Measurements from ENCODE around the gene ANKS1B.
A peak's percentile ranks its signal among the peaks of the same experiment; 100 is the strongest.
"Not testable (repeated sequence)": the region's sequence is repeated elsewhere in the genome, so short reads cannot be mapped to it uniquely, and the experiment has no call there.

Gene ANKS1B

DNA sequence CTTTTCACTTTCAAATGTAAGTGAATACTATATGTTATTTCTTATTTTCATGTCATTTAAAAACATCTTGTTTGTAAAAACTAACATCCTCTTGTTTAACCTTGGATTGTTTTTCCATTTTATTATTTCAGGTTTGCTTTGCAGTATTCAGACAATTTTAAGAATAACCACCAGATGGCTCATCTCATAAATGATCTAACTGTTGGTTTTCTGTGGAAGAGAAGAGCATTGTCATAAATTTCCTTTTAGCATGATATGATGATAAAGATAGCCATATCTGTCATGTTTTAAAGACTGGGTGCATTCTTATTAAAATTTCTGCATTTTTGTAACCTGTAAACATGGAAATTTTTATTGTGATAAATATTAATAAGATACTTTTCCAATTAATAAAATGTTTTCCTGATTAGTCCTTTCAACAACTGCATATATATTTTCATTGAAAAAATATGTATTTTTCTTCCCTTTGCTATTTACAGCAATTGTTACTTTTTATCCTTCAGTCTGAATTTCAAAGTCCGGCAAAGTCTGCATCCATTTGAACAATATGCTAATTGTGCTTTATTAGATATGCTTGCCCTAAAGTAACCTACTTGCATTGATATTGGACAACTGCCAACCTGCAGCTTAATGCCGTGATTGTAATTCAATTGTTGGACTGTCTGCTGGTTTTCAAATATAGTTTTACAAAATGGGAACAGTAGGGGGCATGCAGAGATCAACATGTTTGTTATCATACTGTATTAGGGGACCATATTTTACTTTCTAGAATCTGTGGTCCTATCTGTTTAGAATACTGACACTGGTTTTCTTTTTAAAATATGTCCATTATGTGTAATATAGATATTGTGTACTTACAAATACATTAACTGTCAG, 173.8 kb downstream of the ANKS1B start:
- Histone ChIP-seq H3K4me3 (ENCODE audit: low read length) (no peak overlapping the region), H3K9me3 (ENCODE audit: low read length) (no peaks in the 10 kb centered on the region), H3K4me1 (ENCODE audit: insufficient read depth, low read length) (no peaks in the 10 kb centered on the region), H3K36me3 (ENCODE audit: insufficient read depth, low read length) (no peaks in the 10 kb centered on the region), H2AFZ (ENCODE audit: low read depth, low read length) (no peak overlapping the region), H3K27me3 (ENCODE audit: insufficient read depth, low read length) (no peaks in the 10 kb centered on the region)

DNA sequence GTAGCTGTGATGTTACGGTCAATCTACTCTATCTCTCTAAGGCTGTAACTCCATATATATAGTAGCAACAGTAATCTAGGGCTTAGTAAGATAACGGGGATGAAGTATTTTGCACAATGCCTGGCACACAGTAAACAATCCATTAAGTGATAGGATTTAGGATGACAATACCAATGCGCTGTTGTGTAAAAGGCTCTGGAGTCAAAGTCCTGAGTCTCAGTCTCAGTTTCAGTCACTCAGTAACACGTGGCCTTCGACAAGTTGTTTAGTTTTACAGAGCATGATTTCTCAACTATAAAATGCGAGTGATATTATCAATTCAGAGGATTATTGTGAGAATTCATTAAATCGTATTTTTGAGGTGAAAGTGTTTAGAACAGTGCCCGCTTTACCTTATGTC, 174.8 kb downstream of the ANKS1B start:
- Histone ChIP-seq H2AFZ (ENCODE audit: low read depth, low read length) (no peak overlapping the region), H3K36me3 (ENCODE audit: insufficient read depth, low read length) (no peaks in the 10 kb centered on the region), H3K4me1 (ENCODE audit: insufficient read depth, low read length) (no peaks in the 10 kb centered on the region), H3K9me3 (ENCODE audit: low read length) (no peaks in the 10 kb centered on the region), H3K27me3 (ENCODE audit: insufficient read depth, low read length) (no peaks in the 10 kb centered on the region), H3K4me3 (ENCODE audit: low read length) (no peak overlapping the region)

DNA sequence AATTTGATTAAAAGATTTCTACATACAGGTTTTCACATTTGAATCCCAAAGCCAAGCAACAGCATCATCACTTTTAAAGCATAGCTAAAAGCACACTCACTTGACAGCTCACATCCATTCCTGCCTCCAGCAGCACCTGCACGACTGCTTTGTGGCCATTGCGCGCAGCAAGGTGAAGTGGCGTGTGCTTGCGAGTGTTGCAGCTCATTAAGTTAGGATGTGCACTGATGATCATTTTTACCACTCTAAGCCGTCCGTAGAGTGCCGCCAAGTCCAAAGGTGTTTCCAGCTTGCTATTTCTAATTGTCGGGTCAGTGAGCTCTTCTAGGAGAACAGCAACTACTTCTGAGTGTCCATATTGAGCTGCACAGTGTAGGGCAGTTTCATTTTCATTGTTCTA, 178.4 kb downstream of the ANKS1B start:
- Histone ChIP-seq H3K27me3 (ENCODE audit: insufficient read depth, low read length) (no peaks in the 10 kb centered on the region), H3K4me1 (ENCODE audit: insufficient read depth, low read length) (no peaks in the 10 kb centered on the region), H3K9me3 (ENCODE audit: low read length) (no peaks in the 10 kb centered on the region), H3K4me3 (ENCODE audit: low read length) (no peak overlapping the region), H3K36me3 (ENCODE audit: insufficient read depth, low read length) (no peaks in the 10 kb centered on the region), H2AFZ (ENCODE audit: low read depth, low read length) (no peak overlapping the region)

DNA sequence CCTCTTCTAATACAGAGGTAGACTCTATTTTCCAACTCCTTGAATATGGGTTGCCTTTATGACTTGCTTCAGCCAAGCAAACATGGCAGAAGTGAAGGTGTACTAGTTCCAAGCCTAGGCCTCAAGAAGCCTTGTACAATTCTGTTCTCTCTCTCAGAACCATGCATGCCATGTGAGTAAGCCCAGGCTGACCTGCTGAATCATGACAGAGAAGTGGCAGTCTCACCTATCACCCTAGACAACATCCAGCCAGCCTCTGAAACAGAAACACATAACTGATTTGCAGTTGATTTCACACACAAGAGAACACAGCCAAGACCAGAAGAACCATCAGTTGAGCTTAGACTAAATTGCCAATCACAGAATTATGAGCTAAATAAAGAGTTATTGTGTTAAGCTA, 180.0 kb downstream of the ANKS1B start:
- H3K4me1 ChIP-seq (ENCODE audit: insufficient read depth, low read length) = no peaks in the 10 kb centered on the region
- H3K4me3 ChIP-seq (ENCODE audit: low read length) = no peak overlapping the region
- H3K9me3 ChIP-seq (ENCODE audit: low read length) = no peaks in the 10 kb centered on the region
- no peaks in the 10 kb centered on the region for H3K36me3 ChIP-seq (ENCODE audit: insufficient read depth, low read length)
- no peak overlapping the region for H2AFZ ChIP-seq (ENCODE audit: low read depth, low read length)
- H3K27me3 ChIP-seq (ENCODE audit: insufficient read depth, low read length) = no peaks in the 10 kb centered on the region

DNA sequence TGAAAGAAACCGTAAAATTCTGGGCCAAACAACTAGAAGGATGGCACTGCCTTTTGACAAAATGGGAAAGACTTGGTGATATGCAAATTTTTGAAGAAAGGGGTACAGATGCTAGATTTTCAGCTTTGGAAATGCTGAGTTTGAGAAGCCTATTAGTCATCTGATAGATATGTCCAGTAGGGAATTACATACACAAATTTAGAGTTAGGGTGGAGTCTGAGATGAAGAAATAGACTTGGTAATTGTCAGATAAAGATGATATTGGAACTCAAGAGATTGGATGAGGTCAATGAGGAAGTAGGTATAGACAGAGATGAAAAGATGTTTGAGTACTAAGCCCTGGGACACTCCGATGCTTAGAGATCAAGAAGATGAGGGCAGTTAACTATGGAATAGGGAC, 184.1 kb downstream of the ANKS1B start:
- H3K4me1 ChIP-seq (ENCODE audit: insufficient read depth, low read length) = no peaks in the 10 kb centered on the region
- H2AFZ ChIP-seq (ENCODE audit: low read depth, low read length) = no peak overlapping the region
- H3K9me3 ChIP-seq (ENCODE audit: low read length) = no peaks in the 10 kb centered on the region
- no peaks in the 10 kb centered on the region for H3K27me3 ChIP-seq (ENCODE audit: insufficient read depth, low read length)
- H3K4me3 ChIP-seq (ENCODE audit: low read length) = no peak overlapping the region
- H3K36me3 ChIP-seq (ENCODE audit: insufficient read depth, low read length) = no peaks in the 10 kb centered on the region

DNA sequence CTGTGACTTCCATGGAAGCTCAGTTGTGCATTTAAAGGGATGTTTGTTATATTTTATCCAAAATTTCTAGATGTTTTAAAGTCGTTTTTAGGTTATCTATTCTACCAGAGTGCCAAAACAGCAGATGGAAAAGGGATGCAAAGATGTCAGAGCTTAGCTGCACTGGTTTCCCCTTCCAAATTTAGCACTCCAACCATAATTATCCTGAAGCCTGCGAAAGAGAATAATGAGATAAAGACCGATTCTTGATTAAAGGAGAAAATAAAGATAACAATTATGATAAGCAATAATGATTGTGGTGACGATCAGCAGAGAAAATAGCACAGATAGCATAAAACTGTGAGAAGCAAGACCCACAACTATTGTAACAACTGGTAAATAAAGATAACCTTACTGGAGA, 186.8 kb downstream of the ANKS1B start:
- not testable (repeated sequence) for H3K9me3 ChIP-seq (ENCODE audit: low read length); H3K27me3 ChIP-seq (ENCODE audit: insufficient read depth, low read length); H3K4me1 ChIP-seq (ENCODE audit: insufficient read depth, low read length); H3K36me3 ChIP-seq (ENCODE audit: insufficient read depth, low read length); H2AFZ ChIP-seq (ENCODE audit: low read depth, low read length); H3K4me3 ChIP-seq (ENCODE audit: low read length)

DNA sequence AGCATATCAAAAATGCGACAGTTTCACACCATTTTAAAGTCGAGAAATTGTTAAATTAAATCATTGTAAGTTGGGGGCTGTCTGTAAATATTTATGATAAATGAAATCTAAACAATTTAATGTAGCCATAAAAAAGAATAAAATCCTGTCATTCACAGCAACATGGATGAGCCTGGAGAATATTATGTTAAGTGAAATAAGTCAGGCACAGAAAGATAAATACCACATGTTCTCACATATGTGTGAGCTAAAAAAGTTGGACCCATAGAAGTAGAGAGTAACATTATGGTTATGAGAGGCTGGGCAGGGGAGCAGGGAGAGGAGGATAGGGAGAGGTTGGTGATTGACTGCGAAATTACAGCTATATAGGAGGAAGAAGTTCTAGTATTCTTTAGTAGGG, 201.3 kb downstream of the ANKS1B start:
- Histone ChIP-seq H2AFZ (ENCODE audit: low read depth, low read length) (no peak overlapping the region), H3K4me3 (ENCODE audit: low read length) (no peak overlapping the region), H3K27me3 (ENCODE audit: insufficient read depth, low read length) (no peaks in the 10 kb centered on the region)

DNA sequence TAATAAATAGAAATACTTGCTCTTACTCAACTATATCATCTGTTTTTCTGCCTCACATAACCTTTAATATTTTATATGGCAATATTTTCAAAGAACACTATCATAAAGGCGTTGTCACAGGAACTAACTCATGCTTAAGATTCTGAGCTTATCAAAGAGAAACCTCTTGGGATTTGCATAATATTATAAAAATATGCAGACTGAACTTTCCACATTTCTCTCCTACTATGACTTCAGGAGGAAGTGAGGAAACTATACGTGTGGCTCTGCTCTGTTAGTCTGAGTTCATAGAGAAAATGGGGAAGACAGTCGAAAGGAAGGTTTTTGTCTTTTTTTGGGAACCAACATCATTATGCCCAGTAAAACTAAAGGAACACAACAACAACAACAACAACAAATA, 212.5 kb downstream of the ANKS1B start:
- Histone ChIP-seq H3K27me3 (ENCODE audit: insufficient read depth, low read length) (no peaks in the 10 kb centered on the region), H3K4me3 (ENCODE audit: low read length) (no peak overlapping the region), H2AFZ (ENCODE audit: low read depth, low read length) (no peak overlapping the region), H3K4me1 (ENCODE audit: insufficient read depth, low read length) (no peaks in the 10 kb centered on the region), H3K36me3 (ENCODE audit: insufficient read depth, low read length) (no peaks in the 10 kb centered on the region), H3K9me3 (ENCODE audit: low read length) (no peaks in the 10 kb centered on the region)

More for the DNA sequence above, 201.3 kb downstream of the ANKS1B start:
- no peaks in the 10 kb centered on the region for H3K9me3 ChIP-seq (ENCODE audit: low read length)
- H3K4me1 ChIP-seq (ENCODE audit: insufficient read depth, low read length) = no peaks in the 10 kb centered on the region
- H3K36me3 ChIP-seq (ENCODE audit: insufficient read depth, low read length) = no peaks in the 10 kb centered on the region

DNA sequence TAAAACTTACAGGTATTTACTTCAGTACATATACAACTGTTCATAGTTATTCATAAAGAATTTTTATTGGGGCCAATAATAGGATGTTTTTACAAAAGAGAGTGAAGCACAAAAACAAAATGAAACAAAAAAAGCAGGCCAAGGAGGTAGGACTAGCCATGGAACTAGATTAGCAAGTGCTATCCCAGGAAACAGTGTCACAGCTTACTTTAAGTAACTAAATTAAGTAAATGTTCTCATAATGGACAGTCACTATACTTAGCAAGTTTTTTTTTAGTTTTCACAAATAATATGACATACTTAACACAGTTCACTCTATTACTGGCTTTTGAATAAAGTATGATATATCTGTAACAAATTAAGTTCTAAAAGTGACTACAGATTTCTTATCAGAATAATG, 213.1 kb downstream of the ANKS1B start:
- no peaks in the 10 kb centered on the region for H3K4me1 ChIP-seq (ENCODE audit: insufficient read depth, low read length)
- no peak overlapping the region for H2AFZ ChIP-seq (ENCODE audit: low read depth, low read length)
- no peaks in the 10 kb centered on the region for H3K27me3 ChIP-seq (ENCODE audit: insufficient read depth, low read length)
- no peak overlapping the region for H3K4me3 ChIP-seq (ENCODE audit: low read length)
- H3K9me3 ChIP-seq (ENCODE audit: low read length) = no peaks in the 10 kb centered on the region
- no peaks in the 10 kb centered on the region for H3K36me3 ChIP-seq (ENCODE audit: insufficient read depth, low read length)

DNA sequence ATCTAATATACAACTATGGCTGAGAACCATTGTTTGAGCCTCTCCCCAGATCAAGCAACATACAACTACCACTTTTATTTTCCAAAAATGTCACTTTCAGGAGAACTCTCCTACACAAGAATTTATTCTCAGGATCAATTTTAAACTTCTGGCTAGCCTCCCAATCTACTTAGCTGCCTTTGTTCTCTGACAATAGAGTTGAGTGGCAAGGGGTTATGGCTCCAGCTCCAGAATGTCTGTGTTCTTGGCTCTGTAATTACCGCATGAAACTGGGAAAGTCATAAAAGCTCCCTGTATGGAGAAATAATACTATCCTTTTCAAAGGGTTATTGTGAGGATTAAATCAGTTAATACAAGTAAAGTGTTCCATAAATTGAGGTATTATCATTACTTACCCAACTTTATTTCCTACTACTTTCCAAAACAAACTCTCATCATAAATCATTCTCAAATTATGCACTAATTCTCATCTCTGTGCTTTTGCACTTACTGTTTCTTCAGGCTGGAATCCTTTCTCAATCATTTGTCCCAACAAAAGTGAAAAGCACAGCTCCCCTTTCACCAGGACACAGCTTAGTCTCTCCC, 215.2 kb downstream of the ANKS1B start:
- Histone ChIP-seq H3K4me1 (ENCODE audit: insufficient read depth, low read length) (no peaks in the 10 kb centered on the region), H3K9me3 (ENCODE audit: low read length) (no peaks in the 10 kb centered on the region), H2AFZ (ENCODE audit: low read depth, low read length) (peak overlapping the region; percentile 23), H3K27me3 (ENCODE audit: insufficient read depth, low read length) (no peaks in the 10 kb centered on the region), H3K4me3 (ENCODE audit: low read length) (no peak overlapping the region), H3K36me3 (ENCODE audit: insufficient read depth, low read length) (no peaks in the 10 kb centered on the region)

DNA sequence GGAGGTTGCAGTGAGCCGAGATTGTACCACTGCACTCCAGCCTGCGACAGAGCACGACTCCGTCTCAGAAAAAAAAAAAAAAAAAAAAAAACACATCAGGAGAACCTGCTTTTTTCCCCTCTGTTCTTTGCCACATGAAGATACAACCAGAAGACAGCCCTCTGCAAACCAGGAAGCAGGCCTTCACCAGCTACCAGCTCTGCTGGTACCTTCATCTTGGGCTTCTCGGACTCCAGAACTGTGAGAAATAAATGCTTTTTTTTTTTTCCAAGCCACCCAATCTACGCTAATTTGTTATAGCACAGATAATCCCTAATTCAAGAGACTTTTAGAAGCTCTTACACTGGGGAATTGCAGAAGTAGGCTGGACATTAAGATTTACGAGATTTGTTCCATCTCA, 216.0 kb downstream of the ANKS1B start:
- H3K4me3 ChIP-seq (ENCODE audit: low read length) = no peak overlapping the region
- H2AFZ ChIP-seq (ENCODE audit: low read depth, low read length) = no peak overlapping the region
- no peaks in the 10 kb centered on the region for H3K9me3 ChIP-seq (ENCODE audit: low read length)
- H3K4me1 ChIP-seq (ENCODE audit: insufficient read depth, low read length) = no peaks in the 10 kb centered on the region
- H3K36me3 ChIP-seq (ENCODE audit: insufficient read depth, low read length) = no peaks in the 10 kb centered on the region
- H3K27me3 ChIP-seq (ENCODE audit: insufficient read depth, low read length) = no peaks in the 10 kb centered on the region

DNA sequence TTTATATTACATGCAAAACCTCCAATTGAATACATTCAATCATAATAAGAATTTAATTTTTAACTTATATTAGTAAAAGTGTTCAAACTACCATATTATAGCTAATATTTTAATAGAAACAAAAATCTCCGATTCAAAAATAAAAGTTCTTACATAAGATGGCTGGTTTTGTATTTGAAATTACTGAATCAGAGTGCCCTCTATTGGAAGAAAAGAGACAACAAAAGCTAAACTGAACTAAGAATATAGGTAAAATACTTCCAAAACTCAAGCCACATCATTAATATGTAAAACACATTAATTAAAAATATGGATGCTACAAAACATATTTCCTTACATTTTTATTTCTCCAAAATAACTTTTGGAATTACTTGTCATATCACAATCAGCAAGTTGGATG, 216.9 kb downstream of the ANKS1B start:
- Histone ChIP-seq H3K4me1 (ENCODE audit: insufficient read depth, low read length) (no peaks in the 10 kb centered on the region), H2AFZ (ENCODE audit: low read depth, low read length) (no peak overlapping the region), H3K9me3 (ENCODE audit: low read length) (no peaks in the 10 kb centered on the region), H3K4me3 (ENCODE audit: low read length) (no peak overlapping the region), H3K36me3 (ENCODE audit: insufficient read depth, low read length) (no peaks in the 10 kb centered on the region), H3K27me3 (ENCODE audit: insufficient read depth, low read length) (no peaks in the 10 kb centered on the region)

DNA sequence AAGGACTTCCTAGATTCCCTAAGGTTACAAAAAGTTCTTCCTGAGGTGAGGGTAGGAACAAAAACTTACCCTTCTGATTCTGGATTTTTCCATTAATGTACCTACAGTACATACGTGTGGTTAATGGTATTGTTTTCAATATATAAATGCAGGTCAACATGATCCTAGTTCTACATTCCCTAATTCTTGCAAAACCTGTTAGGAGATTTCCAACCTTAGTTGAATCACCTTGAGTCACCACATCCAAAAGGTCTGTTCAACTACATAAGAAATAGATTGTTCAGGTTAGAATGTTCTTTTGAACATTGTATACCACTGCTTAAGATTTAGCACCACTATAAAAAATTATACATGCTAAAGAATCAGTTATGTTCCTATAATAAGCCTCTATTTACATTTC, 218.3 kb downstream of the ANKS1B start:
- Histone ChIP-seq H3K4me1 (ENCODE audit: insufficient read depth, low read length) (no peaks in the 10 kb centered on the region), H3K36me3 (ENCODE audit: insufficient read depth, low read length) (no peaks in the 10 kb centered on the region), H3K4me3 (ENCODE audit: low read length) (no peak overlapping the region), H3K9me3 (ENCODE audit: low read length) (no peaks in the 10 kb centered on the region), H3K27me3 (ENCODE audit: insufficient read depth, low read length) (no peaks in the 10 kb centered on the region), H2AFZ (ENCODE audit: low read depth, low read length) (no peak overlapping the region)

Data from neuron (in vitro differentiated cells).